Spleen (tissue), 11 donors: ENCODE data around the gene FKBP2. TPM values are rescaled to one million over a fixed set of nuclear protein-coding genes. Genes with fewer than 3 reads are reported as not detected.

Source experiments
- DNase-seq: peaks from one replicate; pipeline ENCODE4 v3.0.0-alpha.2; 2020
- H3K27ac ChIP-seq, 8 donors: fragments of 200-600 bp; sonication (generic) in 7 of 8; 1 replicate in 4 of 8; 2 replicates in 4 of 8; pipeline versions ENCODE4 v1.5.0 to v1.8.0; 2016 to 2021; ENCODE audit warnings: inconsistent platforms in 4 of 8, mild to moderate bottlenecking in 4 of 8, moderate library complexity in 1 of 8
- H3K27me3 ChIP-seq, 7 donors: fragments of 200-600 bp; sonication (generic) in 6 of 7; replicated peaks in 1 of 7; 1 replicate in 4 of 7; 2 replicates in 3 of 7; pipeline versions ENCODE4 v1.5.0 to v1.8.0; 2016 to 2021; ENCODE audit warnings: inconsistent platforms in 3 of 7, mild to moderate bottlenecking in 1 of 7
- H3K36me3 ChIP-seq, 6 donors: fragments of 200-600 bp; sonication (generic) in 5 of 6; 1 replicate in 4 of 6; 2 replicates in 2 of 6; pipeline versions ENCODE4 v1.5.0 to v1.8.0; 2016 to 2021; ENCODE audit warnings: inconsistent platforms in 2 of 6
- H3K4me1 ChIP-seq, 6 donors: fragments of 200-600 bp; sonication (generic) in 5 of 6; 1 replicate in 3 of 6; 2 replicates in 3 of 6; pipeline versions ENCODE4 v1.5.0 to v1.8.0; 2016 to 2021; ENCODE audit warnings: inconsistent platforms in 3 of 6
- H3K4me3 ChIP-seq, 8 donors: fragments of 200-600 bp; sonication (generic) in 7 of 8; 1 replicate in 4 of 8; 2 replicates in 4 of 8; pipeline versions ENCODE4 v1.5.0 to v1.8.0; 2016 to 2021; ENCODE audit warnings: inconsistent platforms in 4 of 8, mild to moderate bottlenecking in 4 of 8, moderate library complexity in 2 of 8
- H3K9me3 ChIP-seq, 8 donors: fragments of 200-600 bp; sonication (generic) in 7 of 8; 1 replicate in 4 of 8; 2 replicates in 4 of 8; pipeline versions ENCODE4 v1.5.0 to v1.8.0; 2016 to 2021; ENCODE audit warnings: inconsistent platforms in 4 of 8
- CTCF ChIP-seq, 11 experiments: fragments of 200-600 bp in 7 of 11; fragments of 450-650 bp in 4 of 11; sonication (generic) in 4 of 11; IDR thresholded peaks in 8 of 11; conservative IDR thresholded peaks in 3 of 11; 1 replicate in 7 of 11; 2 replicates in 4 of 11; pipeline versions ENCODE4 v1.4.0 to v1.8.0; 2016 to 2021; ENCODE audit warnings: antibody characterized with exemption in 11 of 11, inconsistent platforms in 4 of 11, mild to moderate bottlenecking in 1 of 11
- POLR2A ChIP-seq, 3 donors: fragments of 450-650 bp; IDR thresholded peaks; one replicate each; pipeline ENCODE4 v1.5.1; 2017; ENCODE audit warnings: antibody characterized with exemption in 3 of 3, mild to moderate bottlenecking in 1 of 3
- POLR2AphosphoS5 ChIP-seq, 3 donors: sonication (generic); formaldehyde crosslinking; IDR thresholded peaks; one replicate each; pipeline ENCODE4 v1.5.1; 2017; ENCODE audit warnings: antibody characterized with exemption in 3 of 3
- WGBS, 5 donors: extraction: QIAGEN DNeasy Blood & Tissue Kit in 3 of 5; methylation state at CpG; one replicate each; pipeline versions ENCODE4 v1.1.5 to v1.1.7; 2013 to 2018; 5-methylcytosine and 5-hydroxymethylcytosine counted together
- intact Hi-C: fragments of 100-400 bp; cut with DNase I; formaldehyde crosslinking; loops from one replicate; pipeline ENCODE4 v1.15.0; 2023; ENCODE audit warnings: low total_unique reads
- polyA plus RNA-seq, 3 donors: library from polyadenylated mRNA; stranded (reverse); fragments of 200-250 nt; gene quantifications; one replicate each; pipeline ENCODE4 v1.2.1, GENCODE V29; 2013
- total RNA-seq, 7 donors: library from RNA; depleted of rRNA in 3 of 7; stranded (reverse); fragments of >200 nt in 3 of 7; fragmentation: NEBNext Ultra II Directional in 4 of 7; extraction: Animal tissue kit (Norgen Biotek cat#: 25700) in 4 of 7; gene quantifications; one replicate each; pipeline versions ENCODE4 v1.1.0 to v1.2.1, GENCODE V29; 2016 to 2021
- donor health status: healthy with polysubstance abuse.
- donor health status: DM: no; HTN: no; CAD: no; lungs with moderate emphysema.
- donor health status: DM: no; HTN: no; CAD: no.
- donor health status: Bipolar disorder and iron deficiency.
- donor health status: healthy.
- donor health status: DM: no; HTN: no; CAD: no.
- donor health status: DM: yes; HTN: yes; CAD: no.

The FKBP2 gene
- total and polyA plus RNA-seq, 10 donors: 26.9 to 104 (median 44.7) TPM

GRCh38 chr11:64278576-64279190, 37.8 kb downstream of the FKBP2 start:
- no peaks in the 10 kb centered on the region for H3K9me3 ChIP-seq
- intact Hi-C loops: no loop called here
- TF ChIP-seq POLR2AphosphoS5 (IDR thresholded peaks at IDR 0.05): no peak
- no peak for TF ChIP-seq CTCF (IDR thresholded peaks at IDR 0.05 in 8 of 11, conservative IDR thresholded peaks at IDR 0.05 in 3 of 11)
- no peak for TF ChIP-seq POLR2A (IDR thresholded peaks at IDR 0.05)
- H3K27ac ChIP-seq: no peak overlapping the region
- no peak overlapping the region for H3K4me3 ChIP-seq
- H3K36me3 ChIP-seq: peaks cover 0 to 72% (median 20%) of the 10 kb centered on the region in 6 donors
- DNase-seq: no peak
- H3K4me1 ChIP-seq: peaks cover 3 to 30% (median 12%) of the 10 kb centered on the region in 6 donors
- no peaks in the 10 kb centered on the region for H3K27me3 ChIP-seq
- WGBS, 5 donors: 90 to 95% (median 94%) methylated on average over 8 of the region's 8 CpGs

DNA sequence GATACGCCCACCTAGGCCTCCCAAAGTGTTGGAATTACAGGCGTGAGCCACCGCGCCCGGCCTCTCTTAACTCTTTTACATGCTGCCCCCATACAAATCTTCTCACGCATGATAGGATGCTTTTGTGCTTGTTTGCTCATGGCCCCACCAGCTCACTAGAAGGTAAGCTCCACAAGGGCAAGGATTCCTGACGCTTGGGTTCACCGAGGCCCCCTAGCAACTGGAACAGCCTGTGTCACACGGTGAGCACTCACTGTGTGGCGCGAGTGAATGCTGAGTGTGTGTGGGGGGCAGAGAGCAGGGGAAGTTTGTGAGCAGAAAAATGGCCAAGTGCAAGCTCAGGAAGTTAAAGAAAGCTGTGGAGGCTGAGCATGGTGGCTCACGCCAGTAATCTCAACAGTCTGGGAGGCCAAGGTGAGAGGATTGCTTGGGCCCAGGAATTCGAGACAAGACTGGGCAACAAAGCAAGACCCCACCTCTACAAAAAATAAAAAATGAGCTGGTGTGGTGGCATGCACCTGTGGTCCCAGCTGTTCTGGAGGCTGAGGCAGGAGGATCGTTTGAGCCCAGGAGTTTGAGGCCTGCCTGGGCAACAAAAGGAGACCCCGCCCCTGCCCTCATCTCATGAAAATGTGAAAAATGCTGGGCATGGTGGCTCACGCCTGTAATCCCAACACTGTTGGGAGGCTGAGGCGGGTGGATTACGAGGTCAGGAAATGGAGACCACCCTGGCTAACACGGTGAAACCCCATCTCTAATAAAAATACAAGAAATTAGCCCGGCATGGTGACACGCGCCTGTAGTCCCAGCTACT, 41.3 kb downstream of the FKBP2 start:
- peaks cover 0 to 51% (median 13%) of the 10 kb centered on the region in 6 donors for H3K36me3 ChIP-seq
- intact Hi-C loops: no loop called here
- WGBS, 5 donors: 92 to 98% (median 96%) methylated on average over 22 of the region's 22 CpGs
- no peak for DNase-seq
- TF ChIP-seq POLR2AphosphoS5 (IDR thresholded peaks at IDR 0.05): no peak
- TF ChIP-seq POLR2A (IDR thresholded peaks at IDR 0.05): no peak
- no peak for TF ChIP-seq CTCF (IDR thresholded peaks at IDR 0.05 in 8 of 11, conservative IDR thresholded peaks at IDR 0.05 in 3 of 11)
- H3K9me3 ChIP-seq: no peaks in the 10 kb centered on the region
- peaks cover 15 to 48% (median 31%) of the 10 kb centered on the region in 6 donors for H3K4me1 ChIP-seq
- no peak overlapping the region for H3K4me3 ChIP-seq
- no peak overlapping the region for H3K27ac ChIP-seq
- no peaks in the 10 kb centered on the region for H3K27me3 ChIP-seq

DNA sequence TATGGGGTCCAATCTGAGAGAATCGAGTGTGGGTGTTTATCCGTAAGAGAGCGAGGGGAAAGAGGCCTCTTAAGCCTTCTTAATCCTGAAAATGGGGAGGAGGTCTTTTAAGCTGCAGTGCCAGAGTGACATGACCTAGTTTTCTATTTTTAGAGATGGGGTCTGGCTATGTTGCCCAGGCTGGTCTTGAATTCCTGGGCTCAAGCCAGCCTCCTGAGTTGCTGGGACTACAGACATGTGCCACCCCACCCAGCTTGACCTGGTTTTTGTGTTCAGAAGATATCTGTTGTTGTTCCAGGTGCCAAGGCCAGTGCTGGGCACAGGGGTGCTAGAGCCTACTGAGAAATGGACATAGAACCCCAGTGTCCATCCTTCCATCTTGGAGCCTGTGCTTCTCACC, 42.2 kb downstream of the FKBP2 start:
- H3K27me3 ChIP-seq: no peaks in the 10 kb centered on the region
- H3K4me1 ChIP-seq: peaks cover 15 to 54% (median 34%) of the 10 kb centered on the region in 6 donors
- peak overlapping the region in 1 of 8 donors; percentile 100 for H3K27ac ChIP-seq
- intact Hi-C loops: no loop called here
- no peaks in the 10 kb centered on the region for H3K9me3 ChIP-seq
- H3K36me3 ChIP-seq: peaks cover 0 to 47% (median 7%) of the 10 kb centered on the region in 6 donors
- WGBS, 5 donors: 84 to 96% (median 96%) methylated on average over 3 of the region's 3 CpGs
- DNase-seq: no peak
- H3K4me3 ChIP-seq: peak overlapping the region in 2 of 8 donors; percentile 82 to 89
- TF ChIP-seq CTCF (IDR thresholded peaks at IDR 0.05 in 8 of 11, conservative IDR thresholded peaks at IDR 0.05 in 3 of 11): no peak
- TF ChIP-seq POLR2AphosphoS5 (IDR thresholded peaks at IDR 0.05): no peak
- no peak for TF ChIP-seq POLR2A (IDR thresholded peaks at IDR 0.05)
